Activated CD4-positive, CD25-positive, alpha-beta regulatory T cell treated with anti-CD3 and anti-CD28 coated beads, Interleukin-2, amount 50 U/mL, for 24 hours (primary cell): ENCODE measurements around the gene AS3MT.
A peak's percentile ranks its signal among the peaks of the same experiment; 100 is the strongest.
"Not testable (repeated sequence)": the region's sequence is repeated elsewhere in the genome, so short reads cannot be mapped to it uniquely, and the experiment has no call there.

Experiments
- ATAC-seq, 2 donors: fragments of 150-1000 bp; cut with Tn5 transposase; one replicate each; pipeline ENCODE4 v1.10.0; 2021; ENCODE audit warnings: mild to moderate bottlenecking in 1 of 2, moderate library complexity in 1 of 2

The AS3MT gene

GRCh38 chr10:102923601-102924000 is 54.3 kb downstream of the AS3MT start:
- ATAC-seq, result no peak

- ATAC-seq, result no peak
These were observed 57.6 kb downstream of the AS3MT start for GRCh38 chr10:102926842-102927241.

- ATAC-seq, result no peak
These were observed 58.2 kb downstream of the AS3MT start for GRCh38 chr10:102927311-102928010.

DNA sequence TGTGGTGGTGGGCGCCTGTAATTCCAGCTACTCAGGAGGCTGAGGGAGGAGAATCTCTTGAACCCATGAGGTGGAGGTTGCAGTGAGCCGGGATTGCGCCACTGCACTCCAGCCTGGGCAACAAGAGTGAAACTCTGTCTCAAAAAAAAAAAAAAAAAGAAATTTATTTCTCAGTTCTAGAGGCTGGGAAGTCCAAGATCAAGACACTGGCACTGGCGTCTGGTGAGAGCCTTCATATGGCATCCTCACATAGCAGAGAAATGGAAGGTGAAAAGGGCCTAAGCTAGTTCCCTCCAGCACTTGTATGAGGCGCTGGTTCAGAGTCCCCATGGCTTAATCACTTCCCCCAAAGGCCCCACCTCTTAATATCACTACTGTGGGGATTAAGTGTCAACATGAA is 59.2 kb downstream of the AS3MT start:
- ATAC-seq, result not testable (repeated sequence)

- ATAC-seq, result no peak
These were observed 61.5 kb downstream of the AS3MT start for GRCh38 chr10:102930720-102931119.

- no peak for ATAC-seq
These were observed 62.4 kb downstream of the AS3MT start for GRCh38 chr10:102931643-102932042.

DNA sequence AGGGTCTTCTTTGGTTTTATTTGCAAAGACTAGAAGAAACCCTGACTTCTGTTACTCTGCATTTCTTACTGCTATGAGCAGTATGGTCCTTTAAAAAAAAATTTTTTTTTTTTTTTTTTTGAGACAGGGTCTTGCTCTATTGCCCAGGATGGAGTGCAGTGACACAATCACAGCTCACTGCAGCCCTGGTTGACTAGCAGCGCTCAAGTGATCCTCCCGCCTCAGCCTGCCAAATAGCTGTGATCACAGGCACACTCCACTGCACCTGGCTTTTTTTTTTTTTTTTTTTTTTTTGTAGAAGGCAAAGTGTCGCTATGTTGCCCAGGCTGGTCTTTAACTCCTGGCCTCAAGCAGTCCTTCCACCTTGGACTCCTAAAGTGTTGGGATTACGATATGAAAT is 66.2 kb downstream of the AS3MT start:
- ATAC-seq, result no peak

- peak; percentile 41 to 78 for ATAC-seq
These were observed 66.8 kb downstream of the AS3MT start for GRCh38 chr10:102935939-102936605.

DNA sequence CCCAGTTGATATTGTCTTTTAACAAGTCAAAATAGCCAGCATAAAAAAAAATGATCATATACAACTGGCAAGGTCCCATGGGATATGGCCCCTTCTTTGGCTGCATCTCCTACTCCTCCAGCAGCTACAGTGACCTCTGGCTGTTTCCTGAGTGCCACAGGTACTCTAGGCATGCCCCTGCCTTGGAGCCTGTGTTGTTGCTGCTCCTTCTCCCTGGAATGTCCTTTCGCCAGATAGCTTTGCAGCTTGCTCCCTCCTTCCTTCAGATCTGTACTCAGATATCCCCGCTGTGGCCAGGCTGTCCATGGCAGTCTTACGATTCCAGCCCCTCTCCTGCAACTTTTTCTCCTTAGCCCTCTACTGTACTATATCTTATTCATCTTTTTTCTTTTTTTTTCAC is 72.1 kb downstream of the AS3MT start:
- ATAC-seq, result no peak

DNA sequence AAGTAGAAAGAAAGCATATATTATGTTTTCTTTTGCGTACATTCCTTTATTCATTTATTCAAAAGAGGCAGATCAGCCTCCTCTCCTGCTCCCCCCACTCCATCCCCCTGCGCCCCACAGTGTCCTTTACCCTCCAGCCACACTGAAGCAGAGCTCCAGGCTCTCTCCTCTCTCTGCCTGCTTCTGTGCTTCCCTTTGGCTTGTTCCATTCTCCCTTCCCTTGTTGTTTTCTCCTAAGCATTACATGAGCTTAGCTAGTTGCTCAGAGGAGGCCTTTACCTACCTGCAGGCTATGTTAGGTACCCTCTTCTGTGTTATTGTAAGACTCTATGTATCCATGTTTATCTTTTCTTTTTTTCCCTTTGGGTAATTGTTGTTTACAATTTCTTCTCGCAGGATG is 76.2 kb downstream of the AS3MT start:
- no peak for ATAC-seq

GRCh38 chr10:102945962-102946361 is 76.7 kb downstream of the AS3MT start:
- no peak for ATAC-seq

DNA sequence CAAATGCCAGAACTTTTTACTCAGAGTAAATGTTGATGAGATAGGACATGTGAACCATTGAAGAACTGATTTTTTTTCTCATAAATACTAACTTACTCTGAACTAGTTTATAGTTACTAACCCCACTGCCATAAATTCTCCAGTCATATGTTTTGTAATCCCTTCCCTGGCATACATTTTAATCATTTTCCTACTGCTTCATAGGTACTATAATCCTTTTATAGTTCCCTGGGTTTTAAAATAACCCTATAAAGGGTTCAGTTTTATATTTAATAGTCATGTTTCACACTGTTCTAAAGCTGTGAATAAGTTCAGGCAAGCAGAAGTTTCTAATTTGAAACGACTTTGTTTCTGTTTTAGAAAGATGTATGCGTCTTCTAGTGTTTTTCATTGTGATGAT is 77.7 kb downstream of the AS3MT start:
- ATAC-seq, result no peak

GRCh38 chr10:102948176-102948575 is 78.9 kb downstream of the AS3MT start:
- ATAC-seq, result no peak

- no peak for ATAC-seq
These were observed 79.5 kb downstream of the AS3MT start for GRCh38 chr10:102948786-102949185.

- no peak for ATAC-seq
These were observed 80.6 kb downstream of the AS3MT start for GRCh38 chr10:102949916-102950315.

GRCh38 chr10:102951316-102951715 is 82.0 kb downstream of the AS3MT start:
- ATAC-seq, result no peak
